Activated CD8-positive, alpha-beta memory T cell treated with anti-CD3 and anti-CD28 coated beads, Interleukin-2, amount 50 U/mL, for 4 hours (primary cell): ENCODE data around the gene PCDHGB4.
"Not testable (repeated sequence)": the region's sequence is repeated elsewhere in the genome, so short reads cannot be mapped to it uniquely, and the experiment has no call there.

Source experiments
- DNase-seq: peaks from one replicate; pipeline ENCODE4 v3.0.0-alpha.2; 2020

The PCDHGB4 gene

GRCh38 chr5:141387557-141388311 is at the start of gene PCDHGB4:
TSS of gene PCDHGB4 (plus strand) at chr5:141387698. CDS start at chr5:141387885, 187 bp downstream.
- DNase-seq = not testable (repeated sequence)

- DNase-seq = no peak
Observed at GRCh38 chr5:141338538-141339306, 48.8 kb upstream of the PCDHGB4 start, which contains the start of gene PCDHGA2. TSS of gene PCDHGA2 (plus strand) at chr5:141338760.

- not testable (repeated sequence) for DNase-seq
Observed at GRCh38 chr5:141340781-141341354, 46.6 kb upstream of the PCDHGB4 start.

GRCh38 chr5:141342773-141343172 is 44.7 kb upstream of the PCDHGB4 start:
- no peak for DNase-seq

GRCh38 chr5:141343242-141343952 is 44.1 kb upstream of the PCDHGB4 start, which contains the start of gene PCDHGA3:
TSS of gene PCDHGA3 (plus strand) at chr5:141343829. CDS start at chr5:141344034, 205 bp downstream.
- no peak for DNase-seq

GRCh38 chr5:141343953-141344463 is 43.5 kb upstream of the PCDHGB4 start:
- DNase-seq = no peak

GRCh38 chr5:141345327-141345726 is 42.2 kb upstream of the PCDHGB4 start:
- DNase-seq = no peak

GRCh38 chr5:141346017-141346416 is 41.5 kb upstream of the PCDHGB4 start:
- DNase-seq = not testable (repeated sequence)

- no peak for DNase-seq
Observed at GRCh38 chr5:141349917-141350619, 37.4 kb upstream of the PCDHGB4 start, which contains the start of gene PCDHGB1. TSS of gene PCDHGB1 (plus strand) at chr5:141350099. CDS start at chr5:141350261, 162 bp downstream.

GRCh38 chr5:141351591-141351990 is 35.9 kb upstream of the PCDHGB4 start:
- no peak for DNase-seq

GRCh38 chr5:141354900-141355469 is 32.5 kb upstream of the PCDHGB4 start, which contains the start of gene PCDHGA4:
TSS of gene PCDHGA4 (plus strand) at chr5:141355021. CDS start at chr5:141355108, 87 bp downstream.
- no peak for DNase-seq

GRCh38 chr5:141355641-141356040 is 31.9 kb upstream of the PCDHGB4 start:
- DNase-seq = no peak

GRCh38 chr5:141356133-141356532 is 31.4 kb upstream of the PCDHGB4 start:
- no peak for DNase-seq

GRCh38 chr5:141356950-141357349 is 30.5 kb upstream of the PCDHGB4 start:
- no peak for DNase-seq

GRCh38 chr5:141359790-141360426 is 27.6 kb upstream of the PCDHGB4 start, which contains the start of gene PCDHGB2:
TSS of gene PCDHGB2 (plus strand) at chr5:141359994. CDS start at chr5:141360136, 142 bp downstream.
- DNase-seq = no peak

- no peak for DNase-seq
Observed at GRCh38 chr5:141360685-141361084, 26.8 kb upstream of the PCDHGB4 start.

GRCh38 chr5:141362719-141363118 is 24.8 kb upstream of the PCDHGB4 start:
- DNase-seq = no peak

- DNase-seq = no peak
Observed at GRCh38 chr5:141363952-141364660, 23.4 kb upstream of the PCDHGB4 start, which contains the start of gene PCDHGA5. TSS of gene PCDHGA5 (plus strand) at chr5:141364162. CDS start at chr5:141364331, 169 bp downstream.

GRCh38 chr5:141366016-141366896 is 21.2 kb upstream of the PCDHGB4 start:
- DNase-seq = no peak
